ENCODE results near the gene ZBP1. TPM values are rescaled to one million over a fixed set of nuclear protein-coding genes. Genes with fewer than 3 reads are reported as not detected.

Gene ZBP1
- total and polyA plus RNA-seq, 11 donors = 0.15 to 1.7 (median 0.31) TPM; not detected in 6

DNA sequence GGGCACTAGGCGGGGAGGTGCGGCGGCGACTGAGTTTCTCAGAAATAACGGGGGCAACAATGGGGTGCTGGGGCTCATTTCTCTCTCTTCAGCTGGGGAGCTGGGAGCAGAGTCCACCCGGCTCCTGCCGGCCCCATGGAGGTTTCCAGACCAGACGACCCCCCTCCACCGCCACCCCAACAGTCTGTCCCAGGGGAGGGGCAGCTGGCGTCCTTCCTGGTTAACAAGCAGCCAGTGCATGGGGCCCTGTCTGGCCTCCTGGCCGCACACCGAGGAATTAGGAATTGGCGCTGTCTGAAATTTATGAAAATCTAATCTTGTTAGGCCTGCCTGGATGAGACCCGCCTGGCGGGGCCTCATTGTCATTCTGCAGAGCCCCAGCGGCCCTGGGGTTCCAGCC is 47.2 kb upstream of the ZBP1 start:
- Histone ChIP-seq H3K36me3 (no peaks in the 10 kb centered on the region), H3K4me3 (no peak overlapping the region), H3K4me1 (peaks cover 0 to 44% (median 13%) of the 10 kb centered on the region in 12 donors), H3K9me3 (no peaks in the 10 kb centered on the region), H3K27ac (no peak overlapping the region), H3K27me3 (no peaks in the 10 kb centered on the region)
- ATAC-seq (no peak), DNase-seq (peak in 2 of 5 donors; percentile 18 to 58)
- intact Hi-C loops (cut with DNase I) = no loop called here
- WGBS, 4 donors = 85 to 94% (median 89%) methylated on average over 11 to 16 of the region's 16 CpGs
- TF ChIP-seq, protein P1, sequence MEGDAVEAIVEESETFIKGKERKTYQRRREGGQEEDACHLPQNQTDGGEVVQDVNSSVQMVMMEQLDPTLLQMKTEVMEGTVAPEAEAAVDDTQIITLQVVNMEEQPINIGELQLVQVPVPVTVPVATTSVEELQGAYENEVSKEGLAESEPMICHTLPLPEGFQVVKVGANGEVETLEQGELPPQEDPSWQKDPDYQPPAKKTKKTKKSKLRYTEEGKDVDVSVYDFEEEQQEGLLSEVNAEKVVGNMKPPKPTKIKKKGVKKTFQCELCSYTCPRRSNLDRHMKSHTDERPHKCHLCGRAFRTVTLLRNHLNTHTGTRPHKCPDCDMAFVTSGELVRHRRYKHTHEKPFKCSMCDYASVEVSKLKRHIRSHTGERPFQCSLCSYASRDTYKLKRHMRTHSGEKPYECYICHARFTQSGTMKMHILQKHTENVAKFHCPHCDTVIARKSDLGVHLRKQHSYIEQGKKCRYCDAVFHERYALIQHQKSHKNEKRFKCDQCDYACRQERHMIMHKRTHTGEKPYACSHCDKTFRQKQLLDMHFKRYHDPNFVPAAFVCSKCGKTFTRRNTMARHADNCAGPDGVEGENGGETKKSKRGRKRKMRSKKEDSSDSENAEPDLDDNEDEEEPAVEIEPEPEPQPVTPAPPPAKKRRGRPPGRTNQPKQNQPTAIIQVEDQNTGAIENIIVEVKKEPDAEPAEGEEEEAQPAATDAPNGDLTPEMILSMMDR (IDR thresholded peaks at IDR 0.05) = no peak
- TF ChIP-seq POLR2A (IDR thresholded peaks at IDR 0.05) = no peak

DNA sequence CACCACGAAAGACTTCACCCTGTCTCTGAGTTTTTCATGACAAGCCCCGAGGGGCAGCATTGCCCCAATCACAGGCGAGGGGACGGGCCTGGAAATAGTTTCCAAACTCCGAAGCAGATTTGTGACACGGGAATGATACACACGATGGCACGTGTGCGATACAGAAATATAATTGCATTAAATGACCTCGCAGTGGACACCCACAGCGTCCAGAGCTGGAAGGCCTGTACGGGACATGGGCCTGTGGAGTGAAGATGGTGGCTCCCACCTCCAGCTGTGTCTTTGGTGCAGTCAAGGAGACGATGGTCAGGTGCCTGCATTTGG is 46.6 kb upstream of the ZBP1 start:
- H3K9me3 ChIP-seq = no peaks in the 10 kb centered on the region
- TF ChIP-seq, protein P1 (IDR thresholded peaks at IDR 0.05) = no peak
- no peak for TF ChIP-seq POLR2A (IDR thresholded peaks at IDR 0.05)
- peak in 1 of 5 donors; percentile 20 for DNase-seq
- H3K36me3 ChIP-seq = no peaks in the 10 kb centered on the region
- intact Hi-C loops (cut with DNase I) = no loop called here
- H3K4me3 ChIP-seq = no peak overlapping the region
- no peak overlapping the region for H3K27ac ChIP-seq
- no peaks in the 10 kb centered on the region for H3K27me3 ChIP-seq
- H3K4me1 ChIP-seq = peaks cover 0 to 42% (median 7%) of the 10 kb centered on the region in 12 donors
- WGBS, 4 donors = 83 to 90% (median 85%) methylated on average over 13 of the region's 13 CpGs
- ATAC-seq = no peak

DNA sequence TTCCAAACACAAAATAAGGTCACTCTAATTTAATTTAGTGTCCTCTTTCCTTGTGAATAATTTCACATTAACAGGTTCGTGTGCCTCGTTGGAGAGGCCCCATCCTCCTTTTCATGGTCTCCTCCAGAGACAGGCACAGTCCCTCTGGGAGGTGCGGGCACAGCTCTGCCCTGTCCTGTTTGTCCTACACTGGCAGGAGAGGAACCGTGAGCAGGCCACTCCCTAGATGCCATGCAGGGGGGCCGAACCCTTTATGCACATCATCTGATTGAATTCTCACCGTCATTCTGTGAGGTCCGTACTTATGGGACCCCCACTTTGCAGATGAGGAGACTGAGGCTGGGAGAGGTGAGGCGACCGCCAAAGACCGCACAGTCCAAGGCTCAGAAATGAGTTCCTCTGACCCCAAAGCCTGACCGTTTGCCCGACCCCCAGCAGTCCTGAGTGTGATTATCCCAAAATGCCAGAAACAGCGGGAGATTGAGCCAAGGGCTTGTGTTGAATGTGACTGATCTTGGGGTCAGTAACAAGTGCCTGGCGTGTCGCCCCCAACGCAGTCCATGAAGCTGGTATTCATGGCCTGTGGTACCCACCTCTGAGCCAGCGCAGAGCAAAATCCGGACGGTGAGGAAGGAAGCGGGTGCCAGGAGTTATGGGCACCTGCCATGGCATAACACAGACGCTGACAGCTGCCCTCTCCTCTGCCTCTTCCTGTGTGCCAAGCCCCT is 46.0 kb upstream of the ZBP1 start:
- Histone ChIP-seq H3K27ac (no peak overlapping the region), H3K4me3 (no peak overlapping the region), H3K9me3 (no peaks in the 10 kb centered on the region), H3K36me3 (no peaks in the 10 kb centered on the region), H3K4me1 (peaks cover 0 to 39% (median 5%) of the 10 kb centered on the region in 12 donors), H3K27me3 (no peaks in the 10 kb centered on the region)
- no peak for TF ChIP-seq POLR2A (IDR thresholded peaks at IDR 0.05)
- TF ChIP-seq, protein P1 (IDR thresholded peaks at IDR 0.05) = no peak
- intact Hi-C loops (cut with DNase I) = no loop called here
- peak in 3 of 5 donors; percentile 14 to 53 (median 18) for DNase-seq
- WGBS, 4 donors = 85 to 88% (median 87%) methylated on average over 21 of the region's 21 CpGs
- ATAC-seq = no peak

DNA sequence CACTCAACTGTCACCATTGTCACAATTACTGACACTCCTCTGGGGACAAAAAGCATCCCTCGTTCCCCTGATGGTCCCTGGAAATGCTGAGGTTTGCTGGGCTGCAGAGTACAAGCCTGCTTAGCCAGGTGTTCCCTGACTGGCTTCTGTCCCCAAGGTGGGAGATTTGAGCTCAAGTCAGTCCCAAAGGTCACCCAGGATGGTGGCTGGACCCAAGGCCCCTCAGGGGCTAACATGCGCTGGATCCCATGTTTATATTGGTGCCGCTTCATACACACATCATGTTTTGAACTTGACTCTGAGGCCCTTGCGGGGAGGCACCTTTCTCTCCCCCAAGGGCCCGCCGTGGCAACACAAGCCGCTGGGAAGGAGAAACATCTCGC is 45.4 kb upstream of the ZBP1 start:
- WGBS, 4 donors = 85 to 91% (median 90%) methylated on average over 8 of the region's 8 CpGs
- no peak overlapping the region for H3K4me3 ChIP-seq
- ATAC-seq (no peak), DNase-seq (peak in 2 of 5 donors; percentile 18 to 22)
- intact Hi-C loops (cut with DNase I) = no loop called here
- no peaks in the 10 kb centered on the region for H3K36me3 ChIP-seq
- H3K27ac ChIP-seq = no peak overlapping the region
- TF ChIP-seq, protein P1 (IDR thresholded peaks at IDR 0.05) = no peak
- no peak for TF ChIP-seq POLR2A (IDR thresholded peaks at IDR 0.05)
- H3K4me1 ChIP-seq = peaks cover 0 to 39% (median 5%) of the 10 kb centered on the region in 12 donors
- no peaks in the 10 kb centered on the region for H3K27me3 ChIP-seq
- no peaks in the 10 kb centered on the region for H3K9me3 ChIP-seq
